ENCODE results near the gene PRKCA. TPM values are rescaled to one million over a fixed set of nuclear protein-coding genes. Genes with fewer than 3 reads are reported as not detected.

PRKCA gene
- total RNA-seq, 4 donors from 2014 or later = 9.0 to 76.1 (median 15.1) TPM

DNA sequence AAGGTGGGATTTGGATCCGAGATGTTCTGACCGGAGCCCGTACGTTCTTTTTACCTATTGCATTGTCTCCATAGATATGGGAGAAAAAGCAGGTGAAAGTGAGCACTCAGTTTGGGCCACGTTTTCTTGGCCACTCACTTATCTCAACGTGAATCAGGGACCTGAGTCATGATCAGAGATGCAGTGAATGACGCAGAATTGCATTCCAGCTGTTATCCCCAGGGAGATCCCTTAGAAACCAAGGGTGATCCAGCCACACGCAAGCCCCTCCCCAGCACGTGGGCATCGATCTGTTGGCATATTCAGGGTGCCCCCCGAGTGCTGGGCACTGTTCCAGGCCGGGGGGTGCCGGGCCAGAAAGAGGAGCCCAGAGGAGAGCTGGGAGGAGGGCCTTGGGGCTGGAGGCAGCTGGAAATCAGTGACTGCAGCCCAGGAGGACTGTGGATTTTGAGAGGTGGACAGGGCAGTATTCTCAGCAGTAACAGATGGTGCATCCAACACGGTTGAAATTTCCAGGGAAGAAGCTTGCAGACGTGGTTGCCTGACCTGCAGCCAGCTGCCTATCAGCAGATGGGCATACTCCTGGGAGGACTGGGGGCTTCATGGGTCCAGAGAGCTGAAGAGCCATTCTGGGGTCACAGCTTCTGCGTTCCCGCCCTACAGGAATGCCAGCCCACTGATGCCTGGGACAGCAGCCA lies 445.3 kb downstream of the PRKCA start:
- TF ChIP-seq, protein P1, sequence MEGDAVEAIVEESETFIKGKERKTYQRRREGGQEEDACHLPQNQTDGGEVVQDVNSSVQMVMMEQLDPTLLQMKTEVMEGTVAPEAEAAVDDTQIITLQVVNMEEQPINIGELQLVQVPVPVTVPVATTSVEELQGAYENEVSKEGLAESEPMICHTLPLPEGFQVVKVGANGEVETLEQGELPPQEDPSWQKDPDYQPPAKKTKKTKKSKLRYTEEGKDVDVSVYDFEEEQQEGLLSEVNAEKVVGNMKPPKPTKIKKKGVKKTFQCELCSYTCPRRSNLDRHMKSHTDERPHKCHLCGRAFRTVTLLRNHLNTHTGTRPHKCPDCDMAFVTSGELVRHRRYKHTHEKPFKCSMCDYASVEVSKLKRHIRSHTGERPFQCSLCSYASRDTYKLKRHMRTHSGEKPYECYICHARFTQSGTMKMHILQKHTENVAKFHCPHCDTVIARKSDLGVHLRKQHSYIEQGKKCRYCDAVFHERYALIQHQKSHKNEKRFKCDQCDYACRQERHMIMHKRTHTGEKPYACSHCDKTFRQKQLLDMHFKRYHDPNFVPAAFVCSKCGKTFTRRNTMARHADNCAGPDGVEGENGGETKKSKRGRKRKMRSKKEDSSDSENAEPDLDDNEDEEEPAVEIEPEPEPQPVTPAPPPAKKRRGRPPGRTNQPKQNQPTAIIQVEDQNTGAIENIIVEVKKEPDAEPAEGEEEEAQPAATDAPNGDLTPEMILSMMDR (IDR thresholded peaks at IDR 0.05) = no peak
- TF ChIP-seq POLR2A (IDR thresholded peaks at IDR 0.05) = no peak
- intact Hi-C loops (cut with DNase I; ENCODE audit: low total_unique reads) = no loop called here
- H3K27ac ChIP-seq = no peak overlapping the region
- no peak overlapping the region for H3K4me3 ChIP-seq
- no peaks in the 10 kb centered on the region for H3K27me3 ChIP-seq
- H3K4me1 ChIP-seq = no peaks in the 10 kb centered on the region
- no peaks in the 10 kb centered on the region for H3K9me3 ChIP-seq
- DNase-seq = no peak
- H3K36me3 ChIP-seq = no peaks in the 10 kb centered on the region

DNA sequence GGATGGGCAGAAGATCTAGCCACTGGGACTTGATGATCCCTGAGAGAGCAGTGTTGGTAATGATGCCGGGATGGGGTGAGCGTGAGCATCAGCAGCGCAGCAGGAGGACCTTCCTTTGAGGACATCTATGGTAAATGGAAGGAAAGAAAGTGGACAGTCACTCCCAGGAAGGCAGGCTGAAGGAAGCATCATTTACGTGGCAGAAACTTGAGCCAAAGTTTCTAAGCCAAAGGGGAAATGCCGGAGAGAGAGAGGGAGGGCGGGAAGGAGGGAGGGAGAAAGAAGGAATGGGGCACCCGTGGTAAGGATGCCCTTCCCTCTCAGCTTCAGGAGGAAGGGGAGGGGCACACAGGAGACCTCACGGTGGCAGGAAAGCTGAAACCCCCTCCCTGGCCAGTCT lies 446.2 kb downstream of the PRKCA start:
- DNase-seq = no peak
- intact Hi-C loops (cut with DNase I; ENCODE audit: low total_unique reads) = no loop called here

DNA sequence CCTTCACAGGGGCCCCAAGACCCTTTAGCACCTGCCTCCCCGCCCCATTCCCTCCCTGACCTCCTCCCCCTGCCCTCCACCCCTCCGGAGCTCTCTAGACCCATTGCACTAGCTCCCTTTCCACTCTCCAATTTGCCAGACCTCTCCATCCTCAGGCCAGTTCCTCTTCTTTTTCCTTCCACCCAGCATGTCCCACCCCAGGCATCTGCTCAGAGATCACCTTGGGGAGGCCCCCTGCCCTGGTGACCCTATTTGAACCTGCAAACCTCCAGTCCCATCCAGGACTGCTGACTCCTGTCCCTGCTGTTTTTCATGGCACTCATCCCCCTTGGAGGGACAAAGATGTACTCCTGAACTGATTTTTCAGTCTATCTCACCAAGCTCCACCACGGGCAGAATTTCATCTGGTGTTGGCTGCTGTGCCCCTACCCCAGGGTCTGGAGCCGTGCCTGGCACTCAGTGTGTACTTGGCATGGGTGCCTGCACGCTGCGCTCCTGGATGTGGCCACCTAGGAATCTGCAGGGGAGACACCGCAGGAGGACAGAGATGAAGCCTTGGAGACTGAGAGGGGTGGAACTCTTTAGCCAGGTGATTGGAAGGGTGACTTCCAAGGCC lies 446.9 kb downstream of the PRKCA start:
- Histone ChIP-seq H3K9me3 (no peaks in the 10 kb centered on the region), H3K27me3 (no peaks in the 10 kb centered on the region), H3K4me1 (no peaks in the 10 kb centered on the region), H3K36me3 (no peaks in the 10 kb centered on the region), H3K27ac (no peak overlapping the region), H3K4me3 (no peak overlapping the region)
- intact Hi-C loops (cut with DNase I; ENCODE audit: low total_unique reads) = no loop called here
- TF ChIP-seq, protein P1 (IDR thresholded peaks at IDR 0.05) = no peak
- no peak for TF ChIP-seq POLR2A (IDR thresholded peaks at IDR 0.05)
- no peak for DNase-seq

More for the DNA sequence above, 446.2 kb downstream of the PRKCA start:
- H3K4me1 ChIP-seq = no peaks in the 10 kb centered on the region
- no peak overlapping the region for H3K4me3 ChIP-seq
- H3K36me3 ChIP-seq = no peaks in the 10 kb centered on the region
- H3K27me3 ChIP-seq = no peaks in the 10 kb centered on the region
- no peak overlapping the region for H3K27ac ChIP-seq
- TF ChIP-seq, protein P1 (IDR thresholded peaks at IDR 0.05) = no peak
- no peak for TF ChIP-seq POLR2A (IDR thresholded peaks at IDR 0.05)
- H3K9me3 ChIP-seq = no peaks in the 10 kb centered on the region

DNA sequence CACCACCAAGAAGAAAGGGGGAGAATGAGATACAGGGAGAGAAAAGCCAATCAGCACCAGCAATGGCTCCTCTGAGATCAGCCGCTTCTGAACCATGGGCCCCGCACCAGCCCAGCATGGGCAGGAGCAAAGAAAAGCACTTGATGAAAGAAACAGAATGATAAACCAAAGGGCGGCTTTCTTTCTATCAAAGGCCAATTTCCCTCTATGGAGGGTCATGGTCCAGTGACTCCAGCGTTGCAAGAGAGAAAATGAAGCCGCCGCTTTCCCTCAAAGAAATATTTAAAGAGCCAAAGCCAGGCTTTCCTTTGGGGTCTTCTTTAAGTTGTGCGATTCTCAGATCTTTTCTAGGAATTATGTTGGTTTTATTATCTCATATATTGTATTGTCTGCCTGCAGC lies 447.7 kb downstream of the PRKCA start:
- H3K36me3 ChIP-seq = no peaks in the 10 kb centered on the region
- intact Hi-C loops (cut with DNase I; ENCODE audit: low total_unique reads) = no loop called here
- no peaks in the 10 kb centered on the region for H3K4me1 ChIP-seq
- no peak overlapping the region for H3K27ac ChIP-seq
- H3K27me3 ChIP-seq = no peaks in the 10 kb centered on the region
- H3K9me3 ChIP-seq = no peaks in the 10 kb centered on the region
- DNase-seq = no peak
- no peak overlapping the region for H3K4me3 ChIP-seq
- TF ChIP-seq POLR2A (IDR thresholded peaks at IDR 0.05) = no peak
- TF ChIP-seq, protein P1 (IDR thresholded peaks at IDR 0.05) = no peak

DNA sequence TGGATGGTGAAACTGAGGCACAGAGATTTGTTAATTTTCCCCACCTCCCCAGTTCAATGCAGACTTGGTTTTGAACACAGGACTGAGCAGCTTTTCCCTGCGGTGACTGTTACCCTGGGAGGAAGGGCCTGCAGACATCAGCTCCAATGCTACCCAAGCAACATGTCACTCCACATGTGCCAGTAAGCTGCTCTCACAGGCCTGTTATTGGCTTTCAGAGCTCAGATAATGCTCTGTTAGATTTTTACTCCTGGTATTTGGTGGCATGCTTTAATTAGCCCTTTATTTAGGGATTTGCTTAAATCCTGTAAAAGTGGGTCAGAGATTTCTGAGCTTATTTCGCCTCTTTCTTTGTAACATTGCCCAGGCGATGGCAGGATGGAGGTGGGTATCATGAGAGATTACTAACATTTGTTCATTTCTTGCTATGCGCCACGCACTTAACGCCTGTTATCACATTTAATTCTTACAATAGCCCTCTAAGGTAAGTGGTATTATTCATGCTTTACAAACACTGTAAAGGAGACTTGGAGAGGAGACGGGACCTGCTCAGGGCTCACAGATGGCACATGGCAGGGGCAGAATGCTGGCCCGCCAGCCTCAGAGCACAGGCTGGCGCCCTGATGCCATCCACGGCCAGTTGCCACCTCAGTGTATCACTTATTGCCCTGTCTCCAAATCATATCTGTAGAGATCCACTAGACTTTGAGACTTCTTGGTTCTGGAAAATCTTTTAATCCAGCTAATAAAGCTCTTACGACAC lies 448.5 kb downstream of the PRKCA start:
- no peak overlapping the region for H3K4me3 ChIP-seq
- no peak for DNase-seq
- no peaks in the 10 kb centered on the region for H3K27me3 ChIP-seq
- TF ChIP-seq POLR2A (IDR thresholded peaks at IDR 0.05) = no peak
- intact Hi-C loops (cut with DNase I; ENCODE audit: low total_unique reads) = no loop called here
- no peak overlapping the region for H3K27ac ChIP-seq
- no peaks in the 10 kb centered on the region for H3K36me3 ChIP-seq
- H3K4me1 ChIP-seq = no peaks in the 10 kb centered on the region
- no peaks in the 10 kb centered on the region for H3K9me3 ChIP-seq

Data from uterus (tissue), 4 donors.